ENCODE measurements around the gene TIAM2.

GRCh38 chr6:155085582-155086257 is 90.6 kb downstream of the TIAM2 start:
- TF ChIP-seq POLR2AphosphoS5 (IDR thresholded peaks at IDR 0.05): no peak
- no peak for TF ChIP-seq CTCF (IDR thresholded peaks at IDR 0.05)
- TF ChIP-seq EP300 (IDR thresholded peaks at IDR 0.05): no peak
- no peak for TF ChIP-seq POLR2A (IDR thresholded peaks at IDR 0.05)
